CD14-positive monocyte (primary cell): Measurements from ENCODE around the gene EIF2AK2. TPM values are rescaled to one million over a fixed set of nuclear protein-coding genes. Genes with fewer than 3 reads are reported as not detected.
A peak's percentile ranks its signal among the peaks of the same experiment; 100 is the strongest.

Source experiments
- DNase-seq, 3 donors: peaks; one replicate each; pipeline ENCODE4 v3.0.0-alpha.2; 2011 to 2022
- H2AFZ ChIP-seq: 2 replicates; pipeline ENCODE4 v1.6.0; 2012; ENCODE audit warnings: mild to moderate bottlenecking, low read depth, low read length, inconsistent platforms; ENCODE audit not compliant: insufficient read depth, poor library complexity, severe bottlenecking
- H3K27ac ChIP-seq, 2 donors: 1 replicate in 1 of 2; 2 replicates in 1 of 2; pipeline ENCODE4 v1.5.1; 2012 to 2013; ENCODE audit warnings: low read length in 2 of 2, control low read depth in 1 of 2, inconsistent platforms in 1 of 2, low read depth in 1 of 2, mild to moderate bottlenecking in 1 of 2
- H3K27me3 ChIP-seq, 2 donors: one replicate each; pipeline versions ENCODE4 v1.6.0 to v1.6.1; 2011 to 2013; ENCODE audit warnings: low read length in 2 of 2; ENCODE audit not compliant: control insufficient read depth in 2 of 2, insufficient read depth in 2 of 2
- H3K36me3 ChIP-seq, 2 donors: replicated peaks in 1 of 2; 1 replicate in 1 of 2; 2 replicates in 1 of 2; pipeline versions ENCODE4 v1.5.1 to v1.6.1; 2012 to 2013; ENCODE audit warnings: low read length in 2 of 2, control low read depth in 1 of 2, inconsistent platforms in 1 of 2, mild to moderate bottlenecking in 1 of 2; ENCODE audit not compliant: insufficient read depth in 2 of 2, control insufficient read depth in 1 of 2
- H3K4me1 ChIP-seq, 2 donors: 1 replicate in 1 of 2; 2 replicates in 1 of 2; pipeline versions ENCODE4 v1.5.1 to v1.6.1; 2012 to 2013; ENCODE audit warnings: low read length in 2 of 2, control low read depth in 1 of 2, inconsistent platforms in 1 of 2, mild to moderate bottlenecking in 1 of 2, moderate library complexity in 1 of 2; ENCODE audit not compliant: insufficient read depth in 2 of 2, control insufficient read depth in 1 of 2
- H3K4me2 ChIP-seq: replicated peaks from 2 replicates; pipeline ENCODE3; 2012; ENCODE audit warnings: low read length, moderate library complexity, mild to moderate bottlenecking; ENCODE audit not compliant: poor library complexity, severe bottlenecking; ENCODE audit errors: extremely low read depth
- H3K4me3 ChIP-seq, 3 experiments: fragments of 200-600 bp in 1 of 3; sonication (generic) in 1 of 3; replicated peaks in 1 of 3; 1 replicate in 2 of 3; 2 replicates in 1 of 3; pipeline ENCODE4 v1.5.1; 2011 to 2013; ENCODE audit warnings: low read length in 3 of 3, mild to moderate bottlenecking in 3 of 3, control low read depth in 2 of 3, low read depth in 2 of 3, inconsistent platforms in 1 of 3, moderate library complexity in 1 of 3
- H3K79me2 ChIP-seq: 2 replicates; pipeline ENCODE4 v1.6.0; 2012; ENCODE audit warnings: mild to moderate bottlenecking, control low read depth, inconsistent platforms, low read length, moderate library complexity; ENCODE audit not compliant: insufficient read depth
- H3K9ac ChIP-seq: 2 replicates; pipeline ENCODE4 v1.6.0; 2017; ENCODE audit warnings: low read length, mild to moderate bottlenecking; ENCODE audit not compliant: insufficient read depth, poor library complexity, severe bottlenecking
- H3K9me3 ChIP-seq, 2 donors: replicated peaks in 1 of 2; 1 replicate in 1 of 2; 2 replicates in 1 of 2; pipeline versions ENCODE4 v1.5.1 to v1.6.1; 2012 to 2013; ENCODE audit warnings: low read length in 2 of 2, control low read depth in 1 of 2; ENCODE audit not compliant: control insufficient read depth in 1 of 2, insufficient read depth in 1 of 2
- H4K20me1 ChIP-seq: 2 replicates; pipeline ENCODE4 v1.6.0; 2012; ENCODE audit warnings: mild to moderate bottlenecking, low read length, control low read depth, moderate library complexity; ENCODE audit not compliant: insufficient read depth
- H3K27ac Mint-ChIP-seq, 7 donors: one replicate each; pipeline ENCODE4 v1.8.0; 2020; ENCODE audit warnings: mild to moderate bottlenecking in 7 of 7, mixed read lengths in 7 of 7, moderate library complexity in 6 of 7, inconsistent platforms in 2 of 7
- H3K27me3 Mint-ChIP-seq, 3 donors: one replicate each; pipeline ENCODE4 v1.8.0; 2021 to 2022; ENCODE audit warnings: low read depth in 3 of 3, mild to moderate bottlenecking in 3 of 3, mixed read lengths in 3 of 3, moderate library complexity in 3 of 3, inconsistent platforms in 1 of 3
- H3K36me3 Mint-ChIP-seq, 2 donors: one replicate each; pipeline ENCODE4 v1.8.0; 2020; ENCODE audit warnings: mixed read lengths in 2 of 2, inconsistent platforms in 1 of 2, mild to moderate bottlenecking in 1 of 2
- H3K4me1 Mint-ChIP-seq: one replicate; pipeline ENCODE4 v1.8.0; 2020; ENCODE audit warnings: mild to moderate bottlenecking, mixed read lengths
- H3K4me3 Mint-ChIP-seq, 2 donors: one replicate each; pipeline ENCODE4 v1.8.0; 2020; ENCODE audit warnings: mild to moderate bottlenecking in 2 of 2, mixed read lengths in 2 of 2, moderate library complexity in 1 of 2
- H3K9me3 Mint-ChIP-seq, 7 donors: one replicate each; pipeline ENCODE4 v1.8.0; 2020 to 2022; ENCODE audit warnings: mixed read lengths in 7 of 7, mild to moderate bottlenecking in 6 of 7, moderate library complexity in 6 of 7, inconsistent platforms in 2 of 7
- WGBS: methylation state at CpG from one replicate; pipeline ENCODE4 v1.1.5; 2013; ENCODE audit warnings: missing lambda C conversion rate; ENCODE audit not compliant: insufficient coverage; 5-methylcytosine and 5-hydroxymethylcytosine counted together
- intact Hi-C, 2 donors: fragments of 100-400 bp; cut with micrococcal nuclease; formaldehyde crosslinking; loops; one replicate each; pipeline versions ENCODE4 v1.15.0 to v1.15.1; 2023
- polyA plus RNA-seq, 3 donors: library from polyadenylated mRNA; depleted of rRNA in 1 of 3; unstranded in 2 of 3; stranded (reverse) in 1 of 3; fragments of 300-500 nt in 2 of 3; fragments of >200 nt in 1 of 3; fragmentation: Illumina TruSeq in 2 of 3; gene quantifications; 1 replicate in 2 of 3; 2 replicates in 1 of 3; pipeline ENCODE4 v1.2.3, GENCODE V29; 2012 to 2021
- TF ChIP-seq, protein P1 (sequence below): fragments of 200-600 bp; IDR thresholded peaks from one replicate; pipeline ENCODE4 v1.8.0; 2022; ENCODE audit warnings: antibody characterized with exemption, mild to moderate bottlenecking

EIF2AK2 gene
- polyA plus RNA-seq, 3 donors = 7.9 to 23.4 (median 17.6) TPM

DNA sequence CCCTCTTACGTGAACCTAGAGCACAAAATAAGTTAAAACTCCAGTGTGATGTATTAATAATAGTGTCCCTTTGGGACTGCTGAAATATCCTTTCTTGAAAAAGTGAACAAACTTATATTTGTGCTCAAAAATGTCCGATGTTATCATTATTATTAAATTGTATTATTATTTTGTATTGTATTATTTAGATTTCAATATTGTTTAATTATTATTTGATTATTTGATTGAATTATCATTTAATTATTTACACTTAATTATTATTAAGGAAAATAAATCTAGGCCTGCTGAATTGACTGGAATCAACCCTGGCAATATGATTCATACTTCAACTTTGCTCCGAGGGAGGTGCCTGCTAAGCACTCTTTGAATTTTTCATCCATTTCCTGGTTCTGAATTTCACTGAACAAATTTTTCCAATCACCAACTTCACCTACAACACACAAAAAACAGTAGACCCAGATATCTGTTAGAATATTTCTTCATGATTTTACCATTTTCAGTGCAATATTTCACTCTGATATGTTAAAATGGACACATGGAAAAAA lies 10.9 kb upstream of the EIF2AK2 start:
- H3K4me2 ChIP-seq = peak overlapping the region; percentile 4
- peaks cover 3% of the 10 kb centered on the region for H3K4me1 Mint-ChIP-seq
- peaks cover 14 to 20% of the 10 kb centered on the region in 2 donors for H3K9me3 ChIP-seq
- TF ChIP-seq, protein P1, sequence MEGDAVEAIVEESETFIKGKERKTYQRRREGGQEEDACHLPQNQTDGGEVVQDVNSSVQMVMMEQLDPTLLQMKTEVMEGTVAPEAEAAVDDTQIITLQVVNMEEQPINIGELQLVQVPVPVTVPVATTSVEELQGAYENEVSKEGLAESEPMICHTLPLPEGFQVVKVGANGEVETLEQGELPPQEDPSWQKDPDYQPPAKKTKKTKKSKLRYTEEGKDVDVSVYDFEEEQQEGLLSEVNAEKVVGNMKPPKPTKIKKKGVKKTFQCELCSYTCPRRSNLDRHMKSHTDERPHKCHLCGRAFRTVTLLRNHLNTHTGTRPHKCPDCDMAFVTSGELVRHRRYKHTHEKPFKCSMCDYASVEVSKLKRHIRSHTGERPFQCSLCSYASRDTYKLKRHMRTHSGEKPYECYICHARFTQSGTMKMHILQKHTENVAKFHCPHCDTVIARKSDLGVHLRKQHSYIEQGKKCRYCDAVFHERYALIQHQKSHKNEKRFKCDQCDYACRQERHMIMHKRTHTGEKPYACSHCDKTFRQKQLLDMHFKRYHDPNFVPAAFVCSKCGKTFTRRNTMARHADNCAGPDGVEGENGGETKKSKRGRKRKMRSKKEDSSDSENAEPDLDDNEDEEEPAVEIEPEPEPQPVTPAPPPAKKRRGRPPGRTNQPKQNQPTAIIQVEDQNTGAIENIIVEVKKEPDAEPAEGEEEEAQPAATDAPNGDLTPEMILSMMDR = no peak
- H3K4me3 Mint-ChIP-seq = no peak overlapping the region
- intact Hi-C loops = no loop called here
- no peaks in the 10 kb centered on the region for H3K36me3 ChIP-seq
- H2AFZ ChIP-seq = peak overlapping the region; percentile 47
- H3K4me3 ChIP-seq = no peak overlapping the region
- H3K9me3 Mint-ChIP-seq = peaks cover 11 to 36% (median 27%) of the 10 kb centered on the region in 7 donors
- no peaks in the 10 kb centered on the region for H3K27me3 ChIP-seq
- no peaks in the 10 kb centered on the region for H4K20me1 ChIP-seq
- no peaks in the 10 kb centered on the region for H3K79me2 ChIP-seq
- DNase-seq = no peak
- no CpG with 5 or more reads among the region's 3 CpGs for WGBS
- peaks cover 0 to 2% (median 0%) of the 10 kb centered on the region in 3 donors for H3K27me3 Mint-ChIP-seq
- no peak overlapping the region for H3K27ac ChIP-seq
- H3K36me3 Mint-ChIP-seq = peaks cover 0 to 4% of the 10 kb centered on the region in 2 donors
- no peak overlapping the region for H3K27ac Mint-ChIP-seq
- no peak overlapping the region for H3K9ac ChIP-seq
- peaks cover 0 to 5% of the 10 kb centered on the region in 2 donors for H3K4me1 ChIP-seq

GRCh38 chr2:37164757-37165156 lies 8.0 kb upstream of the EIF2AK2 start:
- H3K27me3 ChIP-seq = no peaks in the 10 kb centered on the region
- H2AFZ ChIP-seq = no peak overlapping the region
- no peak overlapping the region for H3K9ac ChIP-seq
- no CpG with 5 or more reads among the region's 1 CpG for WGBS
- no peak overlapping the region for H3K4me3 ChIP-seq
- TF ChIP-seq, protein P1 = no peak
- H3K9me3 Mint-ChIP-seq = peaks cover 11 to 36% (median 27%) of the 10 kb centered on the region in 7 donors
- H3K27me3 Mint-ChIP-seq = peaks cover 0 to 2% (median 0%) of the 10 kb centered on the region in 3 donors
- peaks cover 14 to 20% of the 10 kb centered on the region in 2 donors for H3K9me3 ChIP-seq
- H3K4me2 ChIP-seq = no peak overlapping the region
- H4K20me1 ChIP-seq = no peaks in the 10 kb centered on the region
- no peak overlapping the region for H3K27ac ChIP-seq
- H3K36me3 Mint-ChIP-seq = peaks cover 0 to 4% of the 10 kb centered on the region in 2 donors
- H3K4me1 Mint-ChIP-seq = peaks cover 3% of the 10 kb centered on the region
- no peak overlapping the region for H3K4me3 Mint-ChIP-seq
- DNase-seq = no peak
- H3K4me1 ChIP-seq = peaks cover 0 to 5% of the 10 kb centered on the region in 2 donors
- H3K79me2 ChIP-seq = no peaks in the 10 kb centered on the region
- no peaks in the 10 kb centered on the region for H3K36me3 ChIP-seq
- H3K27ac Mint-ChIP-seq = no peak overlapping the region
- intact Hi-C loops = no loop called here
